ENCODE data around the gene U2AF1L4.
"Not testable (repeated sequence)": the region's sequence is repeated elsewhere in the genome, so short reads cannot be mapped to it uniquely, and the experiment has no call there.

The U2AF1L4 gene

DNA sequence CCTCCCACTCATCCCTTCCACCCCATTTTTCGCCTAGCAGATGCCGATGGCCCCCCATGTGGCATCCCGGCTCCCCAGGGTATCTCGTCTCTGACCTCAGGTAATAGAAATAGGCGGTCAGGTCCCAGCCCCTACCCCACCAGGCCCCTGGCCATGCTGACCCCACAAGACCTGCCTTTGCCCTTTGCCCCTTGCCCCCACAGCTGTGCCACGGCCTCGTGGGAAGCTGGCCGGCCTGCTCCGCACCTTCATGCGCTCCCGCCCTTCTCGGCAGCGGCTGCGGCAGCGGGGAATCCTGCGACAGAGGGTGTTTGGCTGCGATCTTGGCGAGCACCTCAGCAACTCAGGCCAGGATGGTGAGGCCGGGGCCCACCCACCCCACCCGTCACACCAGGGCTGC is 35.5 kb upstream of the U2AF1L4 start:
- DNase-seq (ENCODE audit: low read depth): no peak

DNA sequence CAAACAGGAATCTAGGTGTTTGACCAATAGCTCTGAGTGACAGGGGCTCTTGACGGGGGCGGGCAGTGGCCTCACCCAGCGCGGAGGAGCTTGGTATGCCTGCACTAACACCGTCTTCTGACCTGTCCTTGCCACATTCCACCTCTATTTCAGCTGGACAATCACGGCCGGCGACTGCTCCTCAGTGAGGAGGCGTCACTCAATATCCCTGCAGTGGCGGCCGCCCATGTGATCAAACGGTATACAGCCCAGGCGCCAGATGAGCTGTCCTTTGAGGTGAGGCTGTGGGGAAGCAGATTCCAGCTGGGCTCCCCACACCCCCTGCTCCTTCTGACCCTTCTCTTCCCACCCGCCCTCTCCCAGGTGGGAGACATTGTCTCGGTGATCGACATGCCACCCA is 34.8 kb upstream of the U2AF1L4 start:
- DNase-seq (ENCODE audit: low read depth): no peak

- DNase-seq (ENCODE audit: low read depth): no peak
These were observed 33.8 kb upstream of the U2AF1L4 start for GRCh38 chr19:35779033-35779432.

DNA sequence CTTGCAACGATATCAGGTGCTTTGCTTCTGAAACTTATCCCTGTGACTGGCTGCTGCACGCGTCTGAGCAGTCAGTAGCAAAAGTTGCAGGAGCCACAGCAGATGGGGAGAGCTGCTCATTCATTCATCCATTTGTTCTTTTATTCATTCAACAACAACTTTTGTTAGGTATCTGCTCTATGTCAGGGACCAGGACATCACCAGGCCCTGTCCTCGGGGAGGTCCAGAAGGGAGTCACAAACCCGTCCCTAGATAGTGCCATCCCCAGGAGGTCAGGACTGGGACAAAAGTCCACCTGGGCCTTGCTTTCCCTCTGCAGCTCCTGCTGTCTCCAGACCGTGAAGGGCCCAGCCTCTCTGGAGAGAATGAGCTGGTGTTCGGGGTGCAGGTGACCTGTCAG is 32.7 kb upstream of the U2AF1L4 start:
- no peak for DNase-seq (ENCODE audit: low read depth)

DNA sequence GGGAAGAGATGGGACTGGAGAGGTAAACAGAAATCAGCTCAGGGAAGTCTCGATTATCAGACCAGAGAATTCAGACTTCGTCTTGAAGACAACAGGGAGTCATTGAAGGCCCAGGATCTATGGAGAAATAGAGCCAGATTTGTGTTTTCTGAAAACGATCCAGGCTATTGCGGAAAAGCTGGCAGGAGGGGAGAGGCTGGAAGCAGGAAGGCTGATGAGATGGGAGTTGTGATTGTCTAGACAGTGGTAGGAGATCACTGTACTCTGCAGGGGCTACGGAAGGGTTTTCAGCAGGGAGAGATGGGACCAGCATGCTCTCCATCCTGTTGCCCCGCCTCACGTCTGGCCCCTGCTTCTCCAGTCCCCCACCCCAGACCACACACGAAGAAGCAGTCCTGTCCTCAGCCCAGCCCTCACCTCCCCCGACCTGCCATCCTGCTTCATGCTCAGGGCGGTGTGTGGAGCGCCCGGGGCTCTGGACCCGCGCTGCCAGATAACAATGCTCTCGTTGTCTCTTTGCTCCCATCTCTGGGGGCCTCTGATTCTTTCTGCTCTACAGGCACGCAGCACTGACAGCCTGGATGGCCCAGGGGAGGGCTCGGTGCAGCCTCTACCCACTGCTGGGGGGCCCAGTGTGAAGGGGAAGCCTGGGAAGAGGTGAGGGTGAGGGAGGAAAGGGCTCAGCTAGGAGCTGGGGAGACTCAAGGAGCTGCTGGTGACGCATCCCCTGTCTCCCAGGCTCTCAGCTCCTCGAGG is 32.0 kb upstream of the U2AF1L4 start:
- no peak for DNase-seq (ENCODE audit: low read depth)

DNA sequence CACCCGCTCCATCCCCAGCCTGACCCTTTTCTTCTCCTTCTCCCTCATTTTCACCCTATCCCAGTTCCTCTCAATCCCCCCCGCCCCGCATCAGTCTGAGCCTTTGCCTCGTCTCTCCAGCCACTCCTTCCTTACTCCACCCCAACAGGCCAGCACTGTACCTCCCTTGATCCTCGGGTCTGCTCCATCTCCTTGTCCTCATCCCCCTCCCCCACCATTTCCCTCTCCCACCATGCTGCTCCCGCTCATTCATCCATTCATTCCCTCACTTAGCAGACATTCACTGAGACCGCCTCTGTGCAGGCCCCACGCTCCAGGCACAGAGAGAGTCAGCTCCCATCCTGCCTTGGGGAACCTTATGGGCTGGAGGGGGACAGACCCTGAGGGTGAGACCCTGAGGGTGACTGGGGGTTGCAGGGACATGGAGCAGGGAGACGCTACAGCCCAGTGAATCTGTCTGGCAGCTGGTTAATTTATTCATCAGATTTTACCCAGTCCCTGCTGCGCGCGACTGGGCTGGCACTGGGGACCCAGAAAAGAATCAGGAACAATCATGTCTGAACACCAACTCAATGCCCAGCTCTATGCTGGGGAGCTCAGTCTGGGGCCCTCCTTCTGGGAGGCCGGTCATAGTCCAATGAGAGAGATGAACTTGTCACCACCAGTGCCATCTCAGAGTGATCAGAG is 31.0 kb upstream of the U2AF1L4 start:
- no peak for DNase-seq (ENCODE audit: low read depth)

GRCh38 chr19:35775298-35776101 is 30.3 kb upstream of the U2AF1L4 start, which contains the start of gene ARHGAP33:
ARHGAP33 (plus strand) TSS chr19:35775564; CDS start chr19:35775659, 95 bp downstream.
- peak; percentile 100 for DNase-seq (ENCODE audit: low read depth)

GRCh38 chr19:35775046-35775297 is 29.8 kb upstream of the U2AF1L4 start:
- DNase-seq (ENCODE audit: low read depth): no peak

DNA sequence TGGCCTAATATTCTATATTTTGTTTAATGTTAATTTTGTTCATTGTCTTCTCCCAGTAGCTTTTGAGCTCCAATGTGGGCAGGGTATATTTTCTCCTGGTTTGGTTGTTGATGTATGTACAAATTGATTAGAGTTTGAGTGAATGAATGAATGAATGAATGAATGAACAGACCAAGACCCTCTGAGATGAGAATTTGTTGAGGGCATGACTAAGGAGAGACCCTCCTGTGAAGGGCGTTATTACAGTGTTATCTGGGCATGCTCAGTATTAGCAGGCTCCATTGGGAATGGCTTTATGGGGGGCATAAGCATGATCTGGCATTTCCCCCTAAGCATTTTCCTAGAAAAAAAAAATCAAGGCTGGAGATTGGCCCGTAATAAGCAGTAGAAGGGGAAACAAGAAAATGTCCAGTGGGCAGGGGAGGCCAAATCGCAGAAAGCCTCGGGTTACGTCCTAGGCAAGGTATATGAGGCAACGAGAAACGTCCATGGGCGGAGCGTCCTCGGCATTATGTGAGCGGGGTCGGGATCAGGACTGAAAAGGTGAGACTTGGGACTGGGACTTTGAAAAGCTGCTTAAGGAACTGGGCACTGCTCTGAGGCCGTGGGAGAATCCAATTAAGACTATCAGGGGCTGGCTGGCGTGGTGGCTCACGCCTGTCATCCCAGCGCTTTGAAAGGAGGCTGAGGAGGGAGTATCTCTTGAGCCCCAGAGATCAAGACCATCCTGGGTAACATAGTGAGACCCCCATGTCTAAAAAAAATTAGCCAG is 29.2 kb upstream of the U2AF1L4 start:
- DNase-seq (ENCODE audit: low read depth): no peak

GRCh38 chr19:35773020-35773806 is 28.0 kb upstream of the U2AF1L4 start:
- DNase-seq (ENCODE audit: low read depth): no peak

GRCh38 chr19:35772362-35772761 is 27.1 kb upstream of the U2AF1L4 start:
- not testable (repeated sequence) for DNase-seq (ENCODE audit: low read depth)

- DNase-seq (ENCODE audit: low read depth): no peak
These were observed 22.8 kb upstream of the U2AF1L4 start for GRCh38 chr19:35768082-35768421.

- DNase-seq (ENCODE audit: low read depth): no peak
These were observed 22.3 kb upstream of the U2AF1L4 start for GRCh38 chr19:35767288-35768081.

GRCh38 chr19:35766571-35767104 is 21.4 kb upstream of the U2AF1L4 start:
- no peak for DNase-seq (ENCODE audit: low read depth)

DNA sequence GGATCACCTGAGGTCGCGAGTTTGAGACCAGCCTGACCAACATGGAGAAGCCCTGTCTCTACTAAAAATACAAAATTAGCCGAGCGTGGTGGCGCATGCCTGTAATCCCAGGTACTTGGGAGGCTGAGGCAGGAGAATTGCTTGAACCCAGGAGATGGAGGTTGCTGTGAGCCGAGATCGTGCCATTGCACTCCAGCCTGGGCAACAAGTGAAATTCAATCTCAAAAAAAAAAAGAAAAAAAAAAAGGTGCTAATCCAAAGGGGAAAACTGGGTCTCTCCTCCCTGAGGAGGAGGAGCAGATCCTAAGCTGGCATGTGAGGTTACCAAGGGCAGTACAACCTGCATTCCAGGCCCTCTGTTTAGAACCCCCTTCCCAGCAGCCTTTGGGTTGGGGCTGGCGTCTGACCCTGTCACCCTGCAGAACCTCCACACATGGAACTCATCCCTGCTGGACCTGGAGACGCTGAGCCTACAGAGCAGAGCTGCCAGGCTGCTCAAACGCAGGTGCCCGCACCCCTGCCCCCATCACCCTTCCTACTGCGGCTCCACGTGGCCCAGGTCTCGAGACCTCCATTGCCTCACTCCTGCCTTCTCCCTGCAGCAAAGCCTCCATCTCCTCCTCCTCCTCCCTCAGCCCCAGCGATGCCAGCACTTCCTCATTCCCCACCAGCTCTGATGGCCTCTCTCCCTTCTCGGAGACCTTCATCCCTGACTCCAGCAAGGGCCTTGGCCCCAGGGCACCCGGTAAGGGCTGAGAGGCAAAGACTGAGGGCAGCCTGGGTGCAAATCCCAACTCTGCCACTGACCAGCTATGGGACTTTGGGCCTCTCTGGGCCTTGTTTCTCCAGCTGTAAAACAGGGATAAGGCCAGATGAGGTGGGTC is 19.5 kb upstream of the U2AF1L4 start:
- DNase-seq (ENCODE audit: low read depth): no peak

DNA sequence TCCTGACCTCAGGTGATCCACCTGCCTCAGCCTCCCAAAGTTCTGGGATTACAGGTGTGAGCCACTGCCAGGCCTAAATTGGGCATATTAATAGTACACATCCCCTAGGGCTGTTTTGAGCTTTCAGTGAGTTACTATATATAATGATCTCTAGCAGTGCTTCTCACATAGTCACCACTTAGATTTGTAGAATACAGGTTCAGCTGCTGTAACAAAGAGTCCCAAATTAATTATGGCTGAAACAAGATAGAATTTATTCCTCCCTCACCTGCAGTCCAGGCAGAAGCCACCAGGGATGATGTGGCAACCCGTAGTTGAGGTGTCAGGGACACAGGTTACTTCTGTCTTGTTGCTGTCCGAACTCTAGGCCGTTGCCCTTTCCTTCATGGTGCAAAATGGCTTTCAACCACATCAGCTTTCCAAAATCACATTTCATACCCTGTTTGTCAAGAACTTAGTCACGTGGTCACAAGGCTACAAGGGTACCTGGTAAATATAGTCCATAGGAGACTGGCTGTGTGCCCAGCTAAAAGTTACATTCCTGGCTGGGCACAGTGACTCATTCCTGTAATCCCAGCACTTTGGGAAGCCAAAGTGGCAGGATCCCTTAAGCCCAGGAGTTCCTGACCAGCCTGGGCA is 15.6 kb upstream of the U2AF1L4 start:
- DNase-seq (ENCODE audit: low read depth): peak; percentile 48

DNA sequence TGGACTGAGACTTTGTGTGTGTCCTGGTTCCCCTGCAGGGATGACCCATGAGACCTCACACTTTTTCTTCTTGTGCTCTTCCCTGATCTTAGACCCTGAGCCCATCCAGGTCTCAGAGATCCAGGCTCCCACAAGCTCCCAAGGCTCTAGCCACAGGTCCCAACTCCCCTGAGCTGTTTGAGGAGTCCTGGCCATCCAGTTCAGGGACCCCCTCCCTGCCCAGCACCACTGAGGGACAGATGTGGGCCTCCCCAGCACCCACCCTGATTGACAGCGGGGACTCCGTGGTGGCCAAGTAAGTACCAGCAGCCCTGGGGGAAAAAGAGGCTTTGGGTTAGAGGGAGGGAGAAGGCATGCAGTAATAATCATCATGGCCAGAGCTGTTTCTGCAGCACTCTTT is 14.5 kb upstream of the U2AF1L4 start:
- DNase-seq (ENCODE audit: low read depth): no peak

GRCh38 chr19:35757749-35758608 is 12.8 kb upstream of the U2AF1L4 start, which contains the start of gene PROSER3:
PROSER3 (plus strand) TSS chr19:35758176; CDS start chr19:35758216, 40 bp downstream.
- DNase-seq (ENCODE audit: low read depth): peak; percentile 100

All from HS-27A (cell line).